WTC11 (cell line): Measurements from ENCODE around the gene FGF14. TPM values are rescaled to one million over a fixed set of nuclear protein-coding genes. Genes with fewer than 3 reads are reported as not detected.

Experiments
- ATAC-seq: fragments of 200-7000 bp; cut with Tn5 transposase; 2 replicates; pipeline ENCODE4 v1.10.0; 2021; ENCODE audit warnings: mild to moderate bottlenecking, moderate library complexity
- CTCF ChIA-PET: fragments of 300-600 bp; sonication (Branson Sonifier 250); formaldehyde crosslinking; loops from one replicate; lab custom pipeline; 2021; ENCODE audit warnings: antibody characterized with exemption; lab: Charles Lee
- POLR2A ChIA-PET: fragments of 350-600 bp; sonication (Branson Sonifier 250); formaldehyde crosslinking; loops from one replicate; lab custom pipeline; 2021; ENCODE audit warnings: antibody characterized with exemption; lab: Charles Lee
- DNase-seq: peaks from one replicate; pipeline ENCODE4 v3.0.0; 2021; ENCODE audit warnings: low spot score
- H3K27ac Mint-ChIP-seq: 2 replicates; pipeline ENCODE4 v1.8.0; 2021; ENCODE audit warnings: mixed read lengths
- H3K27me3 Mint-ChIP-seq: 2 replicates; pipeline ENCODE4 v1.8.0; 2021; ENCODE audit warnings: low read depth, mild to moderate bottlenecking, moderate library complexity, mixed read lengths
- H3K36me3 Mint-ChIP-seq: 2 replicates; pipeline ENCODE4 v1.8.0; 2021; ENCODE audit warnings: mixed read lengths
- H3K4me1 Mint-ChIP-seq: 2 replicates; pipeline ENCODE4 v1.8.0; 2022; ENCODE audit warnings: mixed read lengths
- H3K4me3 Mint-ChIP-seq: 2 replicates; pipeline ENCODE4 v1.8.0; 2021; ENCODE audit warnings: mild to moderate bottlenecking, moderate library complexity, mixed read lengths
- H3K9me3 Mint-ChIP-seq: 2 replicates; pipeline ENCODE4 v1.8.0; 2021; ENCODE audit warnings: mixed read lengths
- CREM ChIP-seq: sonication (generic); formaldehyde crosslinking; IDR thresholded peaks from 2 replicates; pipeline ENCODE4 v1.8.1; 2022; ENCODE audit warnings: mild to moderate bottlenecking, missing genetic modification reagents, moderate library complexity
- EMX1 ChIP-seq: fragments of 250-450 bp; sonication (Bioruptor Pico); IDR thresholded peaks from 2 replicates; pipeline ENCODE4 v1.8.0; 2021; ENCODE audit warnings: mild to moderate bottlenecking
- GABPB1 ChIP-seq: sonication (generic); formaldehyde crosslinking; IDR thresholded peaks from 2 replicates; pipeline ENCODE4 v1.8.1; 2023; ENCODE audit warnings: mild to moderate bottlenecking, missing genetic modification reagents
- GRHL2 ChIP-seq: fragments of 250-450 bp; sonication (Bioruptor Pico); IDR thresholded peaks from 2 replicates; pipeline ENCODE4 v1.8.0; 2022; ENCODE audit warnings: mild to moderate bottlenecking, moderate library complexity; ENCODE audit not compliant: insufficient replicate concordance, severe bottlenecking
- GTF2I ChIP-seq: fragments of 250-450 bp; sonication (Bioruptor Pico); conservative IDR thresholded peaks from 2 replicates; pipeline ENCODE4 v1.4.0; 2021; ENCODE audit warnings: mild to moderate bottlenecking
- JAZF1 ChIP-seq: fragments of 250-450 bp; sonication (Bioruptor Pico); IDR thresholded peaks from 2 replicates; pipeline ENCODE4 v1.9.0; 2021; ENCODE audit warnings: moderate library complexity, mild to moderate bottlenecking, inconsistent platforms
- KAT7 ChIP-seq: sonication (generic); formaldehyde crosslinking; IDR thresholded peaks from 2 replicates; pipeline ENCODE4 v1.8.1; 2023; ENCODE audit warnings: missing genetic modification reagents, mild to moderate bottlenecking, borderline replicate concordance
- MXD4 ChIP-seq: fragments of 250-450 bp; sonication (Bioruptor Pico); IDR thresholded peaks from 2 replicates; pipeline ENCODE4 v1.8.0; 2021; ENCODE audit warnings: mild to moderate bottlenecking, moderate library complexity, borderline replicate concordance
- NR3C1 ChIP-seq: sonication (generic); formaldehyde crosslinking; conservative IDR thresholded peaks from 2 replicates; pipeline ENCODE4 v1.8.1; 2023; ENCODE audit warnings: low read depth, mild to moderate bottlenecking, missing genetic modification reagents
- PRRX2 ChIP-seq: fragments of 250-450 bp; sonication (Bioruptor Pico); IDR thresholded peaks from 2 replicates; pipeline ENCODE4 v1.8.0; 2021; ENCODE audit warnings: mild to moderate bottlenecking
- RORB ChIP-seq: fragments of 250-450 bp; sonication (Bioruptor Pico); IDR thresholded peaks from 2 replicates; pipeline ENCODE4 v1.9.0; 2021; ENCODE audit warnings: mild to moderate bottlenecking
- SMAD4 ChIP-seq: sonication (generic); formaldehyde crosslinking; IDR thresholded peaks from 2 replicates; pipeline ENCODE4 v1.8.0; 2022; ENCODE audit warnings: mild to moderate bottlenecking, missing genetic modification reagents
- TEAD4 ChIP-seq: sonication (generic); formaldehyde crosslinking; IDR thresholded peaks from 2 replicates; pipeline ENCODE4 v1.8.0; 2022; ENCODE audit warnings: mild to moderate bottlenecking, missing genetic modification reagents
- ZBTB21 ChIP-seq: sonication (generic); formaldehyde crosslinking; IDR thresholded peaks from 2 replicates; pipeline ENCODE4 v1.8.1; 2023; ENCODE audit warnings: mild to moderate bottlenecking, missing genetic modification reagents, borderline replicate concordance
- ZNF263 ChIP-seq: sonication (generic); formaldehyde crosslinking; IDR thresholded peaks from 2 replicates; pipeline ENCODE4 v1.8.1; 2022; ENCODE audit warnings: low read depth, mild to moderate bottlenecking, moderate library complexity, missing genetic modification reagents
- ZNF396 ChIP-seq: fragments of 250-450 bp; sonication (Bioruptor Pico); IDR thresholded peaks from 2 replicates; pipeline ENCODE4 v1.8.0; 2021; ENCODE audit warnings: mild to moderate bottlenecking, moderate library complexity, borderline replicate concordance
- total RNA-seq: library from RNA; stranded (reverse); gene quantifications from 3 replicates; pipeline ENCODE4 v1.2.3, GENCODE V29; 2021
- TF ChIP-seq, protein P1 (sequence below): sonication (generic); formaldehyde crosslinking; IDR thresholded peaks from 2 replicates; pipeline ENCODE4 v1.8.1; 2023; ENCODE audit warnings: mild to moderate bottlenecking, missing genetic modification reagents, moderate library complexity
- TF ChIP-seq, protein P2 (sequence below): sonication (generic); formaldehyde crosslinking; IDR thresholded peaks from 2 replicates; pipeline ENCODE4 v1.8.1; 2023; ENCODE audit warnings: mild to moderate bottlenecking, missing genetic modification reagents
- TF ChIP-seq, protein P3 (sequence below): sonication (generic); formaldehyde crosslinking; IDR thresholded peaks from 2 replicates; pipeline ENCODE4 v1.8.0; 2023; ENCODE audit warnings: missing genetic modification reagents
- TF ChIP-seq, protein P4 (sequence below): sonication (generic); formaldehyde crosslinking; IDR thresholded peaks from 2 replicates; pipeline ENCODE4 v1.8.0; 2022; ENCODE audit warnings: mild to moderate bottlenecking, missing genetic modification reagents
- TF ChIP-seq, protein P5 (sequence below): sonication (generic); formaldehyde crosslinking; IDR thresholded peaks from 2 replicates; pipeline ENCODE4 v1.8.0; 2022; ENCODE audit warnings: missing genetic modification reagents
- TF ChIP-seq, protein P6 (sequence below): fragments of 250-450 bp; sonication (Bioruptor Pico); IDR thresholded peaks from 2 replicates; pipeline ENCODE4 v1.8.0; 2021; ENCODE audit warnings: mild to moderate bottlenecking
- TF ChIP-seq, protein P7 (sequence below): sonication (generic); formaldehyde crosslinking; IDR thresholded peaks from 2 replicates; pipeline ENCODE4 v1.8.0; 2022; ENCODE audit warnings: mild to moderate bottlenecking, missing genetic modification reagents

The FGF14 gene
- total RNA-seq, 1 experiment from 2014 or later: 0.28 TPM

DNA sequence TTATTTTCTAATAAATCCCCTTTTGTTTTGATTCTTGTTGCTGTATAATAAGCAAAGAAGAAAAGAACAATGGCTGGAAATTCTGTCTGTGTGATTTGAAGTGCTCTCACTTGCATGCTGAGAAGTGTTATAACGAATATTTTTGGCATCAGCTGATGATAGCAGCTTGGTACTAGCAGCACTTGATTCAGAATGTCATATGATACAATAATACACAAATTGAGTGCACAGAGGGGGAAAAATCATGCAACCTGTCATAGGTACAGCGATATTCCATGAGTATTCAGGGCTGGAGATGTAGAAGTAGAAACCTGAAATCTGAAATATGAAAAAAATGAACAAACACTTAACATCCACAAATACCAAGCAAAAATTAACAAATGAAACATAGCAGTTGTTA is 108.1 kb downstream of the FGF14 start:
- H3K27me3 Mint-ChIP-seq: no peaks in the 10 kb centered on the region
- no peak for TF ChIP-seq ZNF396 (CRISPR knock-in tag)
- DNase-seq (no peak), ATAC-seq (no peak)
- H3K27ac Mint-ChIP-seq: no peak overlapping the region
- H3K9me3 Mint-ChIP-seq: no peaks in the 10 kb centered on the region
- CTCF ChIA-PET: no interaction called here
- no peak overlapping the region for H3K4me3 Mint-ChIP-seq
- no peaks in the 10 kb centered on the region for H3K36me3 Mint-ChIP-seq
- H3K4me1 Mint-ChIP-seq: peaks cover 4% of the 10 kb centered on the region; the same call in 1 of the 2 replicates
- POLR2A ChIA-PET: no interaction called here

DNA sequence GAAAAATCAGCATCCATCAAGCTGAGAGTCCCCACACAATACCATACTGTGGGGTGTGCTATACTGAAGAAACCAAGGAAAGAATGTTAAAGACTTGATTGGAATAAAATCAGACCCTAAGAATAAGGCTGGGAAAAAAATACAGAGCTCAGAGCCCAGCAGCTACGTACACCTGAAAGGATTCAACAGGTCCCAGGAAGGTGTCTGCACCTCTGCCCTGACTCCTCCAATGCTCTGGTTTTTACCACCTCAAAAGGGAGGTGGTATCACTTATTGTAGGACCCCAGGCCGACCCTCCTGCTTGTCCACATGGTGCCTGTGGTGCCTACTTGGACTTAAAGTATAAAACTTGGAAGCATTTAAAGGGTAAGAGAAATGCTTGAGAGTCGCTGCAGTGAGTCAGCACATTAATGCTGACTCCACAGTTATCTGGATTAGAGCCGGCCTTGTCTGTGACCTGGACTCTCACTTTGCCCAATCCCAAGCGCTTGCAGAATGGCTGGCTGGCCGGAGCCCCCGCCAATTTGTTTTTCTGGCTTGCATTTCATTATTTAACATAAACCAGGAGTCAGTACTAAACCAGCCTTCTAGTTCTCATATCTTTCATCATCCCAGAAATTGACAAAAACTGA is 110.1 kb downstream of the FGF14 start:
- POLR2A ChIA-PET: no interaction called here
- Mint-ChIP-seq H3K9me3 (no peaks in the 10 kb centered on the region), H3K27me3 (no peaks in the 10 kb centered on the region), H3K36me3 (no peaks in the 10 kb centered on the region), H3K27ac (no peak overlapping the region), H3K4me3 (no peak overlapping the region), H3K4me1 (peaks cover 4% of the 10 kb centered on the region; the same call in 1 of the 2 replicates)
- ATAC-seq (peak; percentile 69), DNase-seq (no peak)
- TF ChIP-seq, protein P1, sequence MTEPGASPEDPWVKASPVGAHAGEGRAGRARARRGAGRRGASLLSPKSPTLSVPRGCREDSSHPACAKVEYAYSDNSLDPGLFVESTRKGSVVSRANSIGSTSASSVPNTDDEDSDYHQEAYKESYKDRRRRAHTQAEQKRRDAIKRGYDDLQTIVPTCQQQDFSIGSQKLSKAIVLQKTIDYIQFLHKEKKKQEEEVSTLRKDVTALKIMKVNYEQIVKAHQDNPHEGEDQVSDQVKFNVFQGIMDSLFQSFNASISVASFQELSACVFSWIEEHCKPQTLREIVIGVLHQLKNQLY (CRISPR knock-in tag): no peak
- no peak for TF ChIP-seq TEAD4 (CRISPR knock-in tag)
- TF ChIP-seq, protein P2, sequence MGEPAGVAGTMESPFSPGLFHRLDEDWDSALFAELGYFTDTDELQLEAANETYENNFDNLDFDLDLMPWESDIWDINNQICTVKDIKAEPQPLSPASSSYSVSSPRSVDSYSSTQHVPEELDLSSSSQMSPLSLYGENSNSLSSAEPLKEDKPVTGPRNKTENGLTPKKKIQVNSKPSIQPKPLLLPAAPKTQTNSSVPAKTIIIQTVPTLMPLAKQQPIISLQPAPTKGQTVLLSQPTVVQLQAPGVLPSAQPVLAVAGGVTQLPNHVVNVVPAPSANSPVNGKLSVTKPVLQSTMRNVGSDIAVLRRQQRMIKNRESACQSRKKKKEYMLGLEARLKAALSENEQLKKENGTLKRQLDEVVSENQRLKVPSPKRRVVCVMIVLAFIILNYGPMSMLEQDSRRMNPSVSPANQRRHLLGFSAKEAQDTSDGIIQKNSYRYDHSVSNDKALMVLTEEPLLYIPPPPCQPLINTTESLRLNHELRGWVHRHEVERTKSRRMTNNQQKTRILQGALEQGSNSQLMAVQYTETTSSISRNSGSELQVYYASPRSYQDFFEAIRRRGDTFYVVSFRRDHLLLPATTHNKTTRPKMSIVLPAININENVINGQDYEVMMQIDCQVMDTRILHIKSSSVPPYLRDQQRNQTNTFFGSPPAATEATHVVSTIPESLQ (CRISPR knock-in tag): no peak
- TF ChIP-seq, protein P3, sequence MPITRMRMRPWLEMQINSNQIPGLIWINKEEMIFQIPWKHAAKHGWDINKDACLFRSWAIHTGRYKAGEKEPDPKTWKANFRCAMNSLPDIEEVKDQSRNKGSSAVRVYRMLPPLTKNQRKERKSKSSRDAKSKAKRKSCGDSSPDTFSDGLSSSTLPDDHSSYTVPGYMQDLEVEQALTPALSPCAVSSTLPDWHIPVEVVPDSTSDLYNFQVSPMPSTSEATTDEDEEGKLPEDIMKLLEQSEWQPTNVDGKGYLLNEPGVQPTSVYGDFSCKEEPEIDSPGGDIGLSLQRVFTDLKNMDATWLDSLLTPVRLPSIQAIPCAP (CRISPR knock-in tag): no peak
- TF ChIP-seq JAZF1 (CRISPR knock-in tag): no peak
- no peak for TF ChIP-seq ZNF263 (CRISPR knock-in tag)
- TF ChIP-seq, protein P4, sequence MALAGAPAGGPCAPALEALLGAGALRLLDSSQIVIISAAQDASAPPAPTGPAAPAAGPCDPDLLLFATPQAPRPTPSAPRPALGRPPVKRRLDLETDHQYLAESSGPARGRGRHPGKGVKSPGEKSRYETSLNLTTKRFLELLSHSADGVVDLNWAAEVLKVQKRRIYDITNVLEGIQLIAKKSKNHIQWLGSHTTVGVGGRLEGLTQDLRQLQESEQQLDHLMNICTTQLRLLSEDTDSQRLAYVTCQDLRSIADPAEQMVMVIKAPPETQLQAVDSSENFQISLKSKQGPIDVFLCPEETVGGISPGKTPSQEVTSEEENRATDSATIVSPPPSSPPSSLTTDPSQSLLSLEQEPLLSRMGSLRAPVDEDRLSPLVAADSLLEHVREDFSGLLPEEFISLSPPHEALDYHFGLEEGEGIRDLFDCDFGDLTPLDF: no peak
- no peak for TF ChIP-seq EMX1 (CRISPR knock-in tag)
- no peak for TF ChIP-seq NR3C1
- no peak for TF ChIP-seq KAT7 (CRISPR knock-in tag)
- CTCF ChIA-PET: no interaction called here

DNA sequence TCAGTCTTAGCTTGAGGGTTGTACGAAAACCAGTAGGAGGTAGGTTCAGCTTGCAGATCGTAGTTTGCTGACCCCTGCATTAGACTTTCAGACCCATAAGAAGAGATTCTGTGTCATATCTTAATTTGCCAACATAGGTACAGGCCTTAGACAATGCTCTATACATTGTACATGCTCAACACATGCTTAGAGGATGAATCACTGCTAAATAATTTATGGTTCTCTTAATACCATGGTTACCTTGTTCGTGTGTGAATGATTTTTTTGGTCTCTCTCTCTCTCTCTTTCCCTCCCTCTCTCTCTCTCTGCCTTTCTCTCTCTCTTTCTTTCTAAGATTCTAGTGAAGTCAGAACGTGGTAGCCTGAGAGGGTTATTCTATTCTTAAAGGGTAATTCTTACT is 112.2 kb downstream of the FGF14 start:
- Mint-ChIP-seq H3K27me3 (no peaks in the 10 kb centered on the region), H3K36me3 (no peaks in the 10 kb centered on the region), H3K4me3 (no peak overlapping the region), H3K4me1 (peaks cover 6% of the 10 kb centered on the region; the same call in 1 of the 2 replicates), H3K9me3 (no peaks in the 10 kb centered on the region), H3K27ac (no peak overlapping the region)
- ATAC-seq (no peak), DNase-seq (no peak)
- ChIA-PET POLR2A (interaction anchor here (1.0 kb wide), 1 partner anchor 80 kb away, joined by 3 read pairs; no protein-coding TSS in a partner anchor), CTCF (no interaction called here)
- TF ChIP-seq GTF2I (no peak), ZNF396 (CRISPR knock-in tag) (no peak), PRRX2 (no peak), CREM (no peak), GABPB1 (CRISPR knock-in tag) (no peak), GRHL2 (CRISPR knock-in tag) (no peak), MXD4 (CRISPR knock-in tag) (no peak), ZBTB21 (CRISPR knock-in tag) (no peak), SMAD4 (CRISPR knock-in tag) (no peak), NR3C1 (no peak), RORB (CRISPR knock-in tag) (no peak)
- TF ChIP-seq, protein P5, sequence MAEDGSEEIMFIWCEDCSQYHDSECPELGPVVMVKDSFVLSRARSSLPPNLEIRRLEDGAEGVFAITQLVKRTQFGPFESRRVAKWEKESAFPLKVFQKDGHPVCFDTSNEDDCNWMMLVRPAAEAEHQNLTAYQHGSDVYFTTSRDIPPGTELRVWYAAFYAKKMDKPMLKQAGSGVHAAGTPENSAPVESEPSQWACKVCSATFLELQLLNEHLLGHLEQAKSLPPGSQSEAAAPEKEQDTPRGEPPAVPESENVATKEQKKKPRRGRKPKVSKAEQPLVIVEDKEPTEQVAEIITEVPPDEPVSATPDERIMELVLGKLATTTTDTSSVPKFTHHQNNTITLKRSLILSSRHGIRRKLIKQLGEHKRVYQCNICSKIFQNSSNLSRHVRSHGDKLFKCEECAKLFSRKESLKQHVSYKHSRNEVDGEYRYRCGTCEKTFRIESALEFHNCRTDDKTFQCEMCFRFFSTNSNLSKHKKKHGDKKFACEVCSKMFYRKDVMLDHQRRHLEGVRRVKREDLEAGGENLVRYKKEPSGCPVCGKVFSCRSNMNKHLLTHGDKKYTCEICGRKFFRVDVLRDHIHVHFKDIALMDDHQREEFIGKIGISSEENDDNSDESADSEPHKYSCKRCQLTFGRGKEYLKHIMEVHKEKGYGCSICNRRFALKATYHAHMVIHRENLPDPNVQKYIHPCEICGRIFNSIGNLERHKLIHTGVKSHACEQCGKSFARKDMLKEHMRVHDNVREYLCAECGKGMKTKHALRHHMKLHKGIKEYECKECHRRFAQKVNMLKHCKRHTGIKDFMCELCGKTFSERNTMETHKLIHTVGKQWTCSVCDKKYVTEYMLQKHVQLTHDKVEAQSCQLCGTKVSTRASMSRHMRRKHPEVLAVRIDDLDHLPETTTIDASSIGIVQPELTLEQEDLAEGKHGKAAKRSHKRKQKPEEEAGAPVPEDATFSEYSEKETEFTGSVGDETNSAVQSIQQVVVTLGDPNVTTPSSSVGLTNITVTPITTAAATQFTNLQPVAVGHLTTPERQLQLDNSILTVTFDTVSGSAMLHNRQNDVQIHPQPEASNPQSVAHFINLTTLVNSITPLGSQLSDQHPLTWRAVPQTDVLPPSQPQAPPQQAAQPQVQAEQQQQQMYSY (CRISPR knock-in tag): no peak
- TF ChIP-seq, protein P6, sequence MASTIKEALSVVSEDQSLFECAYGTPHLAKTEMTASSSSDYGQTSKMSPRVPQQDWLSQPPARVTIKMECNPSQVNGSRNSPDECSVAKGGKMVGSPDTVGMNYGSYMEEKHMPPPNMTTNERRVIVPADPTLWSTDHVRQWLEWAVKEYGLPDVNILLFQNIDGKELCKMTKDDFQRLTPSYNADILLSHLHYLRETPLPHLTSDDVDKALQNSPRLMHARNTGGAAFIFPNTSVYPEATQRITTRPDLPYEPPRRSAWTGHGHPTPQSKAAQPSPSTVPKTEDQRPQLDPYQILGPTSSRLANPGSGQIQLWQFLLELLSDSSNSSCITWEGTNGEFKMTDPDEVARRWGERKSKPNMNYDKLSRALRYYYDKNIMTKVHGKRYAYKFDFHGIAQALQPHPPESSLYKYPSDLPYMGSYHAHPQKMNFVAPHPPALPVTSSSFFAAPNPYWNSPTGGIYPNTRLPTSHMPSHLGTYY: no peak
- TF ChIP-seq, protein P7, sequence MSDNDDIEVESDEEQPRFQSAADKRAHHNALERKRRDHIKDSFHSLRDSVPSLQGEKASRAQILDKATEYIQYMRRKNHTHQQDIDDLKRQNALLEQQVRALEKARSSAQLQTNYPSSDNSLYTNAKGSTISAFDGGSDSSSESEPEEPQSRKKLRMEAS (CRISPR knock-in tag): no peak
